BLaER1 treated with 17β-estradiol and CSF1 and Interleukin-3, amounts not matched to agents 10 nM and 100 nM (cell line): ENCODE data around the gene MUCL3.
A peak's percentile ranks its signal among the peaks of the same experiment; 100 is the strongest.
"Not testable (repeated sequence)": the region's sequence is repeated elsewhere in the genome, so short reads cannot be mapped to it uniquely, and the experiment has no call there.

Source experiments
- H3K27ac ChIP-seq, 11 experiments: shearing (Covaris generic); formaldehyde crosslinking; 2 replicates each; pipeline ENCODE4 v1.8.1; 2022
- H3K27me3 ChIP-seq, 11 experiments: shearing (Covaris generic); formaldehyde crosslinking; 2 replicates each; pipeline ENCODE4 v1.8.1; 2022
- H3K36me3 ChIP-seq, 11 experiments: shearing (Covaris generic); formaldehyde crosslinking; 2 replicates each; pipeline ENCODE4 v1.8.1; 2022
- H3K4me1 ChIP-seq, 10 experiments: shearing (Covaris generic); formaldehyde crosslinking; 2 replicates each; pipeline ENCODE4 v1.8.1; 2022
- H3K4me2 ChIP-seq, 11 experiments: shearing (Covaris generic); formaldehyde crosslinking; 2 replicates each; pipeline ENCODE4 v1.8.1; 2022
- H3K4me3 ChIP-seq, 10 experiments: shearing (Covaris generic); formaldehyde crosslinking; 2 replicates each; pipeline ENCODE4 v1.8.1; 2022
- H3K9ac ChIP-seq, 11 experiments: shearing (Covaris generic); formaldehyde crosslinking; 2 replicates each; pipeline ENCODE4 v1.8.1; 2022
- H3K9me3 ChIP-seq, 11 experiments: shearing (Covaris generic); formaldehyde crosslinking; replicated peaks in 1 of 11; 2 replicates each; pipeline ENCODE4 v1.8.1; 2022
- H4K20me1 ChIP-seq, 11 experiments: shearing (Covaris generic); formaldehyde crosslinking; 2 replicates each; pipeline ENCODE4 v1.8.1; 2022
- Cebpa-rat ChIP-seq, 11 experiments: shearing (Covaris generic); IDR thresholded peaks; 2 replicates each; pipeline ENCODE4 v1.8.1; 2022

Gene MUCL3

DNA sequence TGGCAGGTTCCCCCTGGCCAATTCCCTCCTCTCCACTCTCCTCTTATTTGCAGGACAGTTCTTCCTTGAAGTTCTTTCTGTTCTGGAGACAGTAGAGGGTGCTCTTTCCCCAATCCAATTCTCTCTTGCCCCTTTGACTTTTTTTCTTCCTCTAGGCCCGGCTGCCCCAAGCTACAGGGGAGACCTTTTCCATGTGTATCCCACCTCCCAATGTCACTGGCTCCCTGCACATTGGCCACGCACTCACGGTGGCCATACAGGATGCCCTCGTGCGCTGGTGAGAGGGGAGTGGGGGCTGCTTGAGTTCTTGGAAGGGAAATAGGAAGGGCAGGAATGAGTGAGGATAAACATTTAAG is 25.2 kb upstream of the MUCL3 start:
- H3K27ac ChIP-seq, result peak overlapping the region in 4 of 11 experiments; percentile 85 to 91 (median 88); a peak in 5 of 22 replicates
- no peaks in the 10 kb centered on the region for H3K27me3 ChIP-seq
- no peak for TF ChIP-seq Cebpa-rat (IDR thresholded peaks at IDR 0.05)
- H3K4me3 ChIP-seq, result peak overlapping the region in 4 of 10 experiments; percentile 68 to 80 (median 73); a peak in 3 of 20 replicates
- H3K36me3 ChIP-seq, result peaks cover 64 to 79% (median 72%) of the 10 kb centered on the region in 11 experiments
- H3K4me2 ChIP-seq, result peak overlapping the region; percentile 85 to 99 (median 92)
- peak overlapping the region; percentile 47 to 92 (median 88); a peak in 17 of 22 replicates for H3K9ac ChIP-seq
- peaks cover 0 to 9% (median 0%) of the 10 kb centered on the region in 11 experiments; a peak in 3 of 22 replicates for H4K20me1 ChIP-seq
- no peaks in the 10 kb centered on the region for H3K9me3 ChIP-seq
- peaks cover 17 to 26% (median 22%) of the 10 kb centered on the region in 10 experiments for H3K4me1 ChIP-seq

DNA sequence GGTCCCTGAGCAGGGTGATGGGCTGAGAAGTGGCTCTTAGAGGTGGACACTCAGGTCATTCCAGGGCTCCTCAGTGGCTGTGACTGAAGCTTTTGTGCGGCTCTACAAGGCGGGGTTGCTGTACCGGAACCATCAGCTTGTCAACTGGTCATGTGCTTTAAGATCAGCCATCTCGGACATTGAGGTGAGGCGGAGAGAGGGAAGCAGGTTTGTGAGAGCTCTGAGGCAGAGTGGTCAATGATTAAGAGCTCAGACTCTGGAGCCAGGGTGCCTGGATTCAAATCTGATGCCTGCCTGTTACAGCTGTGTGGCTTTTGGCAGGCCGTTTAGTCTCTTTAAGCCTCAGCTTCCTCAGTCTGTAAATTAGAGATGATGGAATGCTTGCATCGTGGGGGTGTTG is 23.7 kb upstream of the MUCL3 start:
- Histone ChIP-seq H3K4me2 (no peak overlapping the region), H3K9me3 (no peaks in the 10 kb centered on the region), H3K4me3 (no peak overlapping the region), H4K20me1 (peaks cover 0 to 13% (median 0%) of the 10 kb centered on the region in 11 experiments; a peak in 3 of 22 replicates), H3K36me3 (peaks cover 62 to 79% (median 74%) of the 10 kb centered on the region in 11 experiments), H3K27me3 (no peaks in the 10 kb centered on the region), H3K9ac (peak overlapping the region in 10 of 11 experiments; percentile 8 to 91 (median 44); a peak in 14 of 22 replicates), H3K4me1 (peaks cover 17 to 26% (median 22%) of the 10 kb centered on the region in 10 experiments), H3K27ac (no peak overlapping the region)
- TF ChIP-seq Cebpa-rat (IDR thresholded peaks at IDR 0.05), result no peak

DNA sequence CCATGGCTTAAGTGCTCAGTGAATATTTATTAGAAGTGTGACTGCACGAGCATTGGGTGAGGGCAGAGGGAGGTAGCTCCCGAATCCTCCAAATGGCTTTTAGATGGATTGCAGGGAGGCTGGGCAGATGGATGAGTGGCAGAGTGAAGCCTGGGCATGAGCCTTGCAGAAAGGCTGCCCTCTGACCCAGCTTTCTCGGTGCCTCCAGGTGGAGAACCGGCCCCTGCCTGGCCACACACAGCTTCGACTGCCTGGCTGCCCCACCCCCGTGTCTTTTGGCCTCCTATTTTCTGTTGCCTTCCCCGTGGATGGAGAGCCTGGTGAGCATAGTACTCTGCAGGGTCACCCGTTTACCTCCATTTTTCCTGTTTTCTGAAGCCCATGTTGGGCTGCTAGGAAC is 23.3 kb upstream of the MUCL3 start:
- H3K4me1 ChIP-seq, result peaks cover 17 to 26% (median 22%) of the 10 kb centered on the region in 10 experiments
- H3K4me2 ChIP-seq, result no peak overlapping the region
- no peak for TF ChIP-seq Cebpa-rat (IDR thresholded peaks at IDR 0.05)
- H4K20me1 ChIP-seq, result peaks cover 0 to 18% (median 0%) of the 10 kb centered on the region in 11 experiments; a peak in 3 of 22 replicates
- H3K9ac ChIP-seq, result peak overlapping the region in 7 of 11 experiments; percentile 4 to 55 (median 16); a peak in 4 of 22 replicates
- H3K4me3 ChIP-seq, result no peak overlapping the region
- no peaks in the 10 kb centered on the region for H3K27me3 ChIP-seq
- H3K9me3 ChIP-seq, result no peaks in the 10 kb centered on the region
- H3K36me3 ChIP-seq, result peaks cover 62 to 79% (median 74%) of the 10 kb centered on the region in 11 experiments
- H3K27ac ChIP-seq, result no peak overlapping the region

DNA sequence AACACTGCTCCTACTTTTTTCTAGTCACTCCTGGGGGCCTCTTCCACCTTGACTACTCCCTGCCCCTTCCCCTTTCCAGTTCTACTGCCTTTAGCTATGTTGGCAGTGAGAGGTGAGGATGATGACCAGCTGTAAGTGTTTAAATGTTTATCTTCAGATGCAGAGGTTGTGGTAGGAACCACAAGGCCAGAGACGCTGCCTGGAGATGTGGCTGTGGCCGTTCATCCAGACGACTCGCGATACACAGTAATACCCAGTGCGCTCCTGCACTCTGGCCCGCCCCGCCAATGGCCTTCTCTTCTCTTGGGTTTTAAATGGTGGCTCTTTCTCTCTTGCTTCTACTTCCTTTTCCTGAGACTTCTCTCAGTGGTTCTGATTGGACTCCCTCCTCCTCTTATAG is 22.1 kb upstream of the MUCL3 start:
- H3K4me2 ChIP-seq, result no peak overlapping the region
- peaks cover 72 to 81% (median 76%) of the 10 kb centered on the region in 11 experiments for H3K36me3 ChIP-seq
- H3K9me3 ChIP-seq, result no peaks in the 10 kb centered on the region
- H3K4me1 ChIP-seq, result peaks cover 14 to 20% (median 17%) of the 10 kb centered on the region in 10 experiments
- no peaks in the 10 kb centered on the region for H3K27me3 ChIP-seq
- H4K20me1 ChIP-seq, result peaks cover 0 to 29% (median 0%) of the 10 kb centered on the region in 11 experiments; a peak in 3 of 22 replicates
- H3K9ac ChIP-seq, result peak overlapping the region in 2 of 11 experiments; percentile 3 to 44; a peak in 2 of 22 replicates
- TF ChIP-seq Cebpa-rat (IDR thresholded peaks at IDR 0.05), result no peak
- H3K27ac ChIP-seq, result no peak overlapping the region
- no peak overlapping the region for H3K4me3 ChIP-seq

- Histone ChIP-seq H3K9me3 (no peaks in the 10 kb centered on the region), H3K36me3 (peaks cover 92 to 100% (median 99%) of the 10 kb centered on the region in 11 experiments), H3K4me2 (no peak overlapping the region), H3K4me3 (no peak overlapping the region), H3K27me3 (no peaks in the 10 kb centered on the region), H4K20me1 (peaks cover 0 to 31% (median 0%) of the 10 kb centered on the region in 11 experiments; a peak in 4 of 22 replicates), H3K9ac (no peak overlapping the region), H3K4me1 (no peaks in the 10 kb centered on the region), H3K27ac (no peak overlapping the region)
- no peak for TF ChIP-seq Cebpa-rat (IDR thresholded peaks at IDR 0.05)
Observed at GRCh38 chr6:30922447-30922852, 18.3 kb upstream of the MUCL3 start.

DNA sequence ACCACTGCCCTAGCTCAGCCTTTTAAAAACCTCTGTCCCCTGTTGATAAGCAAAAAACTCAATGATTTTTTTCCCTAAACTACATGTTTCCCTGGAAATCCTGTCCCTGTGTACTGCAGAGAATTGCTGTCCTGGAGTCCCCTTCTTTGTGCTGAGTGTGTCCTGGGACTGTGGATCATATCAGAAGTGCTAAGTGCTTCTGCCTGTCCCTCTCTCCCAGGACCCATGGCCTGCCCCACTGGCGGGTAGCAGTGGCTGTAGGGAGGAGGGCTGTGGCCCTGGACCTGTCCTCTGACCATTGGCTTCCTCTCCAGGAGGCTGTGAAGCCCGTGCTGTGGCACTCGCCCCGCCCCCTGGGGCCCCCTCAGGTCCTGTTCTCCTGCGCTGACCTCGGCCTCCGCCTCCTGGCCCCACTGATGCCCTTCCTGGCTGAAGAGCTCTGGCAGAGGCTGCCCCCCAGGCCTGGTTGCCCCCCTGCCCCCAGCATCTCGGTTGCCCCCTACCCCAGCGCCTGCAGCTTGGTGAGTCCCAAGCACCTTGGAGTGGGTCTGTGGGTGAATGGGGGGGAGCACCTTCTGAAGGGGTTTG is 16.6 kb upstream of the MUCL3 start:
- not testable (repeated sequence) for H3K9ac ChIP-seq, H3K27ac ChIP-seq, H3K4me1 ChIP-seq, H3K27me3 ChIP-seq, H3K4me2 ChIP-seq, H3K4me3 ChIP-seq
- peaks cover 0 to 31% (median 0%) of the 10 kb centered on the region in 11 experiments; a peak in 4 of 22 replicates for H4K20me1 ChIP-seq
- H3K9me3 ChIP-seq, result peaks cover 11 to 17% (median 14%) of the 10 kb centered on the region in 11 experiments
- peaks cover 78 to 100% (median 99%) of the 10 kb centered on the region in 11 experiments for H3K36me3 ChIP-seq

DNA sequence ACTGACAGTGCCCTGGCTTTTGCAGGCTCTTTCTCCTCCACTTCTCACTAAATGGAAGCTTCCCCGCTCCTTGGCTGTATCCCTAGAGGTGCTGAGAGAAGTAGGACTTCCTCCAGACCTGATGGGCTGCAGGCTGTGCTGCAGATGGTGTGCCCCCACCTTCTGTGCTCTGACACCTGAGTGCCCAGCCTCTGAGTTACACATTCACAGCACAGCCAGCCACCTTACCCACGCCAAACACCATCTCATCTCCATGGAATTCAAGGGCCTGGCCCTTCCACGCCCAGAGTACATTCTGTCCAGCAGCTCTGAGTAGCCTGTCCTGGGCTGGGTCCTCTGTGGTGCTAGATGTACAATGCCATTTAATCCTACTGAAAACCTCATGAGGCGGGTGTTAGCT is 14.1 kb upstream of the MUCL3 start:
- no peak overlapping the region for H3K27ac ChIP-seq
- no peak overlapping the region for H3K4me2 ChIP-seq
- no peaks in the 10 kb centered on the region for H3K4me1 ChIP-seq
- no peak for TF ChIP-seq Cebpa-rat (IDR thresholded peaks at IDR 0.05)
- H4K20me1 ChIP-seq, result peaks cover 0 to 18% (median 0%) of the 10 kb centered on the region in 11 experiments; a peak in 4 of 22 replicates
- peaks cover 53 to 77% (median 73%) of the 10 kb centered on the region in 11 experiments for H3K36me3 ChIP-seq
- H3K9ac ChIP-seq, result no peak overlapping the region
- H3K9me3 ChIP-seq, result peaks cover 12 to 19% (median 15%) of the 10 kb centered on the region in 11 experiments
- H3K27me3 ChIP-seq, result no peaks in the 10 kb centered on the region
- no peak overlapping the region for H3K4me3 ChIP-seq

GRCh38 chr6:30927080-30927479 is 13.7 kb upstream of the MUCL3 start:
- Histone ChIP-seq H3K9me3 (peaks cover 12 to 19% (median 15%) of the 10 kb centered on the region in 11 experiments), H4K20me1 (peaks cover 0 to 18% (median 0%) of the 10 kb centered on the region in 11 experiments; a peak in 4 of 22 replicates), H3K36me3 (peaks cover 48 to 72% (median 69%) of the 10 kb centered on the region in 11 experiments)
- H3K27ac ChIP-seq, H3K4me3 ChIP-seq, H3K4me2 ChIP-seq, H3K27me3 ChIP-seq, H3K4me1 ChIP-seq, H3K9ac ChIP-seq: not testable (repeated sequence)

GRCh38 chr6:30928677-30929076 is 12.1 kb upstream of the MUCL3 start:
- no peak overlapping the region for H3K27ac ChIP-seq
- no peak overlapping the region for H3K9ac ChIP-seq
- no peaks in the 10 kb centered on the region for H3K4me1 ChIP-seq
- H3K4me3 ChIP-seq, result no peak overlapping the region
- TF ChIP-seq Cebpa-rat (IDR thresholded peaks at IDR 0.05), result no peak
- H4K20me1 ChIP-seq, result peaks cover 0 to 6% (median 0%) of the 10 kb centered on the region in 11 experiments; a peak in 4 of 22 replicates
- H3K36me3 ChIP-seq, result peaks cover 32 to 56% (median 53%) of the 10 kb centered on the region in 11 experiments
- H3K9me3 ChIP-seq, result peaks cover 12 to 19% (median 15%) of the 10 kb centered on the region in 11 experiments
- no peaks in the 10 kb centered on the region for H3K27me3 ChIP-seq
- H3K4me2 ChIP-seq, result no peak overlapping the region
